Omental fat pad (tissue), 4 donors: Measurements from ENCODE around the gene NFATC1. TPM values are rescaled to one million over a fixed set of nuclear protein-coding genes. Genes with fewer than 3 reads are reported as not detected.

ENCODE experiments used
- ATAC-seq: fragments of 150-250 bp; one replicate; pipeline ENCODE4 v1.9.1; 2016; ENCODE audit warnings: mild to moderate bottlenecking, moderate library complexity; ENCODE audit not compliant: low FRiP score
- DNase-seq: peaks from one replicate; pipeline ENCODE4 v3.0.0-alpha.2; 2019; ENCODE audit warnings: low spot score
- CTCF ChIP-seq, 3 donors: fragments of 450-650 bp; IDR thresholded peaks; one replicate each; pipeline ENCODE4 v1.5.1; 2016 to 2017; ENCODE audit warnings: antibody characterized with exemption in 3 of 3, mild to moderate bottlenecking in 3 of 3, moderate library complexity in 2 of 3
- total RNA-seq, 4 donors: library from RNA; depleted of rRNA; stranded (reverse); fragments of >200 nt; gene quantifications; one replicate each; pipeline ENCODE4 v1.1.0, GENCODE V29; 2016

The NFATC1 gene
- total RNA-seq, 4 donors from 2014 or later = 10.7 to 57.4 (median 19.1) TPM

- DNase-seq (no peak), ATAC-seq (no peak)
- no peak for TF ChIP-seq CTCF (IDR thresholded peaks at IDR 0.05)
Observed at GRCh38 chr18:79384151-79384807, 11.5 kb upstream of the NFATC1 start.

- TF ChIP-seq CTCF (IDR thresholded peaks at IDR 0.05) = no peak
- DNase-seq (no peak), ATAC-seq (no peak)
Observed at GRCh38 chr18:79384834-79385233, 10.9 kb upstream of the NFATC1 start.

GRCh38 chr18:79385326-79385707 is 10.4 kb upstream of the NFATC1 start:
- DNase-seq (no peak), ATAC-seq (no peak)
- no peak for TF ChIP-seq CTCF (IDR thresholded peaks at IDR 0.05)

GRCh38 chr18:79385708-79386341 is 9.9 kb upstream of the NFATC1 start:
- DNase-seq (no peak), ATAC-seq (no peak)
- no peak for TF ChIP-seq CTCF (IDR thresholded peaks at IDR 0.05)

GRCh38 chr18:79386547-79386946 is 9.2 kb upstream of the NFATC1 start:
- ATAC-seq (no peak), DNase-seq (no peak)
- TF ChIP-seq CTCF (IDR thresholded peaks at IDR 0.05) = no peak

- DNase-seq (no peak), ATAC-seq (no peak)
- no peak for TF ChIP-seq CTCF (IDR thresholded peaks at IDR 0.05)
Observed at GRCh38 chr18:79387214-79387613, 8.5 kb upstream of the NFATC1 start.

- no peak for DNase-seq
- TF ChIP-seq CTCF (IDR thresholded peaks at IDR 0.05) = no peak
- no peak for ATAC-seq
Observed at GRCh38 chr18:79387615-79388014, 8.1 kb upstream of the NFATC1 start.
